RCC 7860 (cell line): ENCODE data around the gene AMOTL1.

Experiments
- DNase-seq: peaks from one replicate; pipeline ENCODE4 v3.0.0-alpha.2; 2015; ENCODE audit warnings: low spot score
- FAIRE-seq: peaks from 2 replicates; lab custom pipeline; 2012; peaks lifted over from hg19 to GRCh38; lab: Jason Lieb, UNC

Gene AMOTL1

GRCh38 chr11:94740083-94741021, 27.8 kb upstream of the AMOTL1 start:
- DNase-seq (no peak), FAIRE-seq (no peak)

GRCh38 chr11:94741022-94741679, 27.0 kb upstream of the AMOTL1 start:
- DNase-seq (peak; percentile 21), FAIRE-seq (no peak)

GRCh38 chr11:94742665-94743064, 25.5 kb upstream of the AMOTL1 start:
- DNase-seq = no peak
- no peak for FAIRE-seq

- DNase-seq = no peak
- FAIRE-seq = no peak
Observed at GRCh38 chr11:94746721-94747120, 21.4 kb upstream of the AMOTL1 start.

- FAIRE-seq = no peak
- no peak for DNase-seq
Observed at GRCh38 chr11:94747146-94747545, 21.0 kb upstream of the AMOTL1 start.

GRCh38 chr11:94747601-94748041, 20.5 kb upstream of the AMOTL1 start:
- DNase-seq (no peak), FAIRE-seq (no peak)

GRCh38 chr11:94749369-94749768, 18.8 kb upstream of the AMOTL1 start:
- no peak for DNase-seq
- no peak for FAIRE-seq

GRCh38 chr11:94750319-94751217, 17.6 kb upstream of the AMOTL1 start:
- no peak for DNase-seq
- no peak for FAIRE-seq

GRCh38 chr11:94751218-94751609, 16.9 kb upstream of the AMOTL1 start:
- FAIRE-seq = no peak

GRCh38 chr11:94751786-94752185, 16.4 kb upstream of the AMOTL1 start:
- FAIRE-seq = no peak
- no peak for DNase-seq

More at GRCh38 chr11:94751218-94751609, 16.9 kb upstream of the AMOTL1 start:
- no peak for DNase-seq

GRCh38 chr11:94753630-94754029, 14.5 kb upstream of the AMOTL1 start:
- FAIRE-seq (no peak), DNase-seq (no peak)

GRCh38 chr11:94754335-94754734, 13.8 kb upstream of the AMOTL1 start:
- DNase-seq (no peak), FAIRE-seq (no peak)

- DNase-seq (no peak), FAIRE-seq (no peak)
Observed at GRCh38 chr11:94754819-94755218, 13.3 kb upstream of the AMOTL1 start.

- DNase-seq (no peak), FAIRE-seq (no peak)
Observed at GRCh38 chr11:94755494-94755893, 12.7 kb upstream of the AMOTL1 start.

GRCh38 chr11:94757037-94757735, 11.0 kb upstream of the AMOTL1 start:
- DNase-seq (no peak), FAIRE-seq (no peak)

GRCh38 chr11:94758666-94759065, 9.5 kb upstream of the AMOTL1 start:
- FAIRE-seq (no peak), DNase-seq (no peak)

GRCh38 chr11:94759522-94759921, 8.6 kb upstream of the AMOTL1 start:
- FAIRE-seq = no peak
- DNase-seq = no peak

GRCh38 chr11:94760296-94760695, 7.9 kb upstream of the AMOTL1 start:
- FAIRE-seq (no peak), DNase-seq (no peak)

- DNase-seq = no peak
- no peak for FAIRE-seq
Observed at GRCh38 chr11:94762208-94762607, 5.9 kb upstream of the AMOTL1 start.

- no peak for FAIRE-seq
- DNase-seq = no peak
Observed at GRCh38 chr11:94762995-94763394, 5.2 kb upstream of the AMOTL1 start.
